Ishikawa (cell line): Measurements from ENCODE around the gene GPR39.

Experiments used
- CEBPB ChIP-seq: IDR thresholded peaks from 2 replicates; pipeline ENCODE4 v1.6.1; 2012
- YY1 ChIP-seq: IDR thresholded peaks from 2 replicates; pipeline ENCODE4 v1.6.1; 2012; ENCODE audit warnings: low read depth

- no peak for TF ChIP-seq YY1
- no peak for TF ChIP-seq CEBPB
These were observed 71.9 kb downstream of the GPR39 start for GRCh38 chr2:132488491-132488890.
